ENCODE data around the gene ADAMTS5.

Gene ADAMTS5

GRCh38 chr21:26948194-26948593 lies 18.7 kb downstream of the ADAMTS5 start:
- DNase-seq (ENCODE audit: low read depth), result no peak

DNA sequence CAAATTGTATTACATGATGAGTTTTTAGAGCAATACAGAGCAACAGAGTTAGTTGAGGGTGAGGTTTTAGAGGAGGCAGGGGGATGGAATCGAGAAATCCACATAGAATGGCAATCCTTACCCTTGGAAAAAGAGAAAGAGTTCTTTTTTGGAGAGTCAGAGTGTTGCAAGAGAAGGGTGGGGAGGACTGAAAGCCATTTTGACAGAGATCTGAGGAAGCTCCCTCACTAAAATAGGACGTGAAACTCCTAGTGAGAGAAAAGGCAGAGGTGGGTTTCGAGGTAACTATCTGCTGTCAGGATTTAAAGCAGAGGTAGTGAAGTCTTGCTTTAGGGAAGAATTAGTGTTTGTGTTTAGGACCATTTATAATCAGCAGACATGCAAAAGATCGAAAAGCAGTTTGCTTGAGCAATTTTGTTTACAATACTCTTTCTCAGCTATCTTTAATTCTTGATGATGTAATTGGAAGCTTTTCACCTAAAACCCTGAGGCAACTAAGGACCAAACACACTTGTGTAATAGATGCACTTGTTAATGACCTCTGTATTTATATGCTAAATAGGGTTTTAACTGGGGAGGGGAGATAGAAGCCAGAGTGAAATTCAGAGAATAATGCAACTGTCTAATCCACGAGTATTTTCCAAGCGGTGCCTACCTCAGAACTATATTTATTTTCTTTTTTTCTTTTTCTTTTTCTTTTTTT lies 20.0 kb downstream of the ADAMTS5 start:
- no peak for DNase-seq (ENCODE audit: low read depth)

DNA sequence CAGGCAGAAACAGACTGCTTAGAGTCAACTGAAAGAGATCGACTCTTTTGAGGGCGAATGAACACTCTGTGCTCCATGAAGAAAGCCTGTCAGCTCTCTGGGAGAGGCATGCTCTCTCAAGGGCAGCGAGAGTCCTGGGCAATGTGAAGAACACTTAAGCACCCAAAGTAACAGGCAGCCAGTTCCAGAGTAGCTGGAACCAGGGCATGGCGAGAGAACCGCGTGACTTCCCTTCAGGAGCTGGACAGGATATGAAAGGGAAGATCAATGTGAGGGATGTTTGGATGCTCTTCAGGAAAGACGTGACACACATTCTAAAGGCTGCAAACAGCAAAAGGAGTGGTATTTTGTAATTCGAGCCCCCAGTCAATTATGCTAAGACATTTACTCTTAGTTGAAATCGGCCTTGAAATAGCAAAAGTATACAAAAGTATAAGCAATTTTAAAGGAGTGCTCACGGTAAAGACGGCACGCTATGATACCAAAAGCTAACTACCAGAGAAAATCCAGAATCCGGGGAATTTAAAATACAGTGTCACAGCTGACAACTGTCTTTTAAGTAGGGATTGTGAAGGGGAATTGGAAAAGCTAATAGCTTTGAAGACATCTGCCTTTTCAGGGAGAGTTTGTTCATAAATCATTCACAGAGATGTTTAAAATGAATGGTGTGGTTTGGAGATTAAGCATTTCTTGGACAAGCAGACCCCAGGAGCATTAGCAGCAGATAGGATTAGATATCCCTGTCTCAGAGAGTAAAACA lies 20.8 kb downstream of the ADAMTS5 start:
- DNase-seq (ENCODE audit: low read depth), result no peak

DNA sequence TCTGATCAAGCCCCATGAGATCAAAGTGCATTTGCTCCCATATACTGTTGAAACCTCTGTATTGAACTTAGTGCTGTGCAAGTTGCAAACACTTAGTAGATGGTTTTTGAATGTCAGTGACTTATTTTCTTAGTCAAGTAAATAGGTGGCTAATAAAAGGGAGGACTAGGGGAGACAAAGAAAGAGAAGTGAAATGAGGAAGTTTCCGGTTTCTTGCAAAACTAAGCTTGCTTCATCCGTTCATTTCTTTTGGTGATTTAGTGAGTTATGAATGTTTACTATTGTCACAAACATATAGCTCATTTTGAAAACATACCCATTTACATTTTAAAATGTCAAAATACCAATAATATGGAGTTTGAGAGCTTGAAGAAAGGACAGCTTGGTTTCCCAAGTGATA lies 23.0 kb downstream of the ADAMTS5 start:
- DNase-seq (ENCODE audit: low read depth), result no peak

DNA sequence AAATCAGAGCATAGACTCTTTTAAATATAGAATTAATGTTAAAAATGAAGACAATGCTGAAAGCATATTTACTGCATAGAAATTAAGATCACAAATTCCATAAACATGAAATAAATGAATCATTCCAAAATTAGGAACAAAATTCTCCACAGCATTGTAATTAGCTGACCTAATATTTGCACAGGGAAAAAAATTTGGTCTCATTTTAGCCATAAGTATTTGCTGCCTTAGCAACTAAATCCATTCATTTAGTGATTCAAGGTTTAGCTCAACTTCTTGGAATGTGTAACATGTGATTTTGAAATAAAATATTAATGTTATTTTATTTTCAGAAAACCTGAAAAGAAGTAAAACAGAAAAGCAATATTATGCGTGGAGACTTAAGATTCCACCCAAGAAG lies 25.5 kb downstream of the ADAMTS5 start:
- no peak for DNase-seq (ENCODE audit: low read depth)

DNA sequence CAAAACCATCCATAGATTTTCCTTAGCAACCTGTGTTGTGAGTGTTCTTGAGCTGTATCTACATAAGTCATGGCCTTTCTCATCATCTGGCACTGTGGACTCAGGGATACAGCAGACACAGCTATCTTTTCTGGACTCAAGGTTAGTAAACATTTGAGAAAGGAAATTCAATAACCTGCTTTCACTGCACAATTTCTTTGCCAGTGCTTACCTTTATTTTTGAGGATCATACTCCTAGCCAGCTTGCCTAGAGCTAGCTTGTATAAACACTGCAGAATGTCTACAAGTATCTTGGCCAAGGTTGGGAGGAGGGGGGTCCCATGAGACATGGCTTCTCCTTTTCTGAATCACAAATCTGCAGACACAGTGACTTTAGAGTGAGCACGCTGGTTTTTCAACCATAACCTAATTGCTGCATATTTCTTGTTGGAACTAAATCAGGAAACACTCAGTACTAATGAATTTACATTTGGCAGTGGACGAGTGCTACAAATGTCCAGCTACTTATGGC lies 27.2 kb downstream of the ADAMTS5 start:
- no peak for DNase-seq (ENCODE audit: low read depth)

DNA sequence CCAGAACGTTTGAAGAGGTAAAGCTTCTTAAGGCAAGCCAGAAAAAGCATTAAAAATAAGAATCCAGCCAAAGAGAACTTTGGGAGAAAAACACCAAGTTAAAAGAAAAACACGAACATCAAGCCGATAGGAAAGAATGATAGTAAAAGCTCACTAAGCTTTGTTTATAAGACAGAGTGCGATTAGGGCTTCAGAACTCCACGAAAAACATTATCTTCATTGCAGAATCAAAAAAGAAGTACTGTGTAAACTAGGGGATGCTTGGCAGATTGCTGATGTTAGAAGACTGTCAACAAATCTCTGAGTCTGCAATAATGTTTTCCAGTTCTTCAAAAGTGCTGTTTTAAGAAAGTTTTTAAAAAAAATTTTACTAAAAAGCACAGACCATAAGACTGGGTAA lies 30.2 kb downstream of the ADAMTS5 start:
- no peak for DNase-seq (ENCODE audit: low read depth)

GRCh38 chr21:26935977-26936376 lies 30.9 kb downstream of the ADAMTS5 start:
- DNase-seq (ENCODE audit: low read depth), result no peak

- DNase-seq (ENCODE audit: low read depth), result no peak
Measured at GRCh38 chr21:26934383-26934782, 32.5 kb downstream of the ADAMTS5 start.

DNA sequence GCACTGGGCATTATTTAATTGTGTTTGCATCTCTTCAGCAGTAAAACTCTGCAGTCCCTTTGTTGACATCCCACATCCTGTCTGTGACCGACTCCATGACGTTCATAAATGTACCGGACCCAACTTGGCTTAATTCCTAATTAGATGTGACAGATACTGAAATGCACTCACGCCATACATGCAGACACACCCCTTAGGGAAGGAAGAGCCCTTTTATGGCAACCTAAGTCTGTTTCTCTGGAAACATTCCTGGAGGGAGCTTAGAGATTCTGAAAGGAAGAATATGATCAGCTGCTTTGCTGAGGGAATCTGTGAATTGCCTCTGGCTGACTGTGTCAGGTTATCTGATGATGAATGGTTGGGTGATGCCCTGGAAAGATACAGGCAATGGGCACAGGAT lies 33.4 kb downstream of the ADAMTS5 start:
- no peak for DNase-seq (ENCODE audit: low read depth)

GRCh38 chr21:26925636-26926035 lies 41.3 kb downstream of the ADAMTS5 start:
- DNase-seq (ENCODE audit: low read depth), result no peak

DNA sequence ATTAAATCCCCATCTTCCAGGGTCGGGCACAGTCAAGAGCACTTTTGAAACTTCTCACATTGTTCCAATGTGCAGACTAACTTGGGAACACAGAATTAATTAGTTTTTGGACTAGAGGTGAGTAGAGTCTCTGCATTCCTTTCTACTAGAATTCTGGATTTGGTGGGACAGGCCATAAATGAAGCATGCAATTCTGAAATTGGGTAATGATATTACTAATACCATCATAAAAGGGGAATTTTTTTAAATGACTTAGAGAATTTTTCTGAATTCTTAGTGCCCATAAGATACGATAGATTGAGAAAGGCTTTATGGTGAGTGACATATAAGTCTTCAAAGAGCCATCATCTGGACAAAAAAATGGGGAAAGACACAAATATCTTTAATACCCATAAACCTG lies 41.8 kb downstream of the ADAMTS5 start:
- no peak for DNase-seq (ENCODE audit: low read depth)

- no peak for DNase-seq (ENCODE audit: low read depth)
Measured at GRCh38 chr21:26923986-26924385, 42.9 kb downstream of the ADAMTS5 start.

DNA sequence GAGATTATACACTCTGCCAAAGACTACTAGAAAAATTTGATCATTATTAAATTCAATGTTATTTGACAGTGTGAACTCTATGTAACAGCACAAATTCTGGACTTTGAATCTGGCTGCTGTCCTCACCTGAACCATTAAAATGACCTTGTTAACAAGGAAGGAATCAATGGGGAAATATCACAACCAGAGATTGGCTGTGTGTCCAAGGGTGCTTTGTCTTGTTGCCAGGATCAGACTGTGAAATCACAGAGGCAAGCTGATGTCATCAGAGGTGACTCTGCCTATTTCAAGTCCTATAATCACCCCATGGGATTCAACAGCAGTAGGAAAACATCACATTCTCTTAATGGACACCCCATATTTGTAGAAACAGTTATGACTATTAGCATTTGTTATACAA lies 46.8 kb downstream of the ADAMTS5 start:
- DNase-seq (ENCODE audit: low read depth), result no peak

DNA sequence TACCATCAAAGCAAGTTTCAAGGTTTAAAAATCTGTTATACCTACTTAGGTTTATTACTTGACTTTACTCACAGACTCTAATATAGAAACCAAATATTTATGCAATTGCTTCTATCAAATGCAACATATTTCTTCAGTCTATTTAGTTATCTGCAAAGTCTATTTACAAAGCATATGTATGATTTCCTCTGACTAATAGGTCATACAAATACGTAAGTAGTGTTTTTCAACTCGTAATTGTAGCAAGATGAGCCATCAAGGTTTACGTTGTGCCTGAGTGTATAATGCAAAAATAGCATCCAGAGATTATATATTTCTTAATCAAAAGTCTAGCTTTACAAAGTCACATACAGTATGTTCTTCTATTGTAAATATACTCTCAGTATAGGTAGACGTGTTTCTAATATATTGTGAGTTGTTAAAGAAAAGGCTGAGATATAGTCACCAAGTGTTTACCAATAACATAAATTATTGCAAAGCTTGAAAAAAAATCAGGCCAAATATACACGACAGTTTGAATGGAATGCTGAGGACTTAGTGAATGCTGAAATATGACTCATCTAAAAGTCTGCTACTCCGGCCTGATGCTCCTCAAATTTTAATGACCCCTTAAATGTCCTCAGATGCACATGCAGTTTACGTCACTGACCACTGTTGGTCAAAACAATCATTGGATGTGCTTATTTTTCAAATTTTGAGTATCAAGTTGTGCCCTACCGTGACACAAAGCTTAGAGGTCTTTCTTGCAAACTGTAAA lies 48.4 kb downstream of the ADAMTS5 start:
- no peak for DNase-seq (ENCODE audit: low read depth)

DNA sequence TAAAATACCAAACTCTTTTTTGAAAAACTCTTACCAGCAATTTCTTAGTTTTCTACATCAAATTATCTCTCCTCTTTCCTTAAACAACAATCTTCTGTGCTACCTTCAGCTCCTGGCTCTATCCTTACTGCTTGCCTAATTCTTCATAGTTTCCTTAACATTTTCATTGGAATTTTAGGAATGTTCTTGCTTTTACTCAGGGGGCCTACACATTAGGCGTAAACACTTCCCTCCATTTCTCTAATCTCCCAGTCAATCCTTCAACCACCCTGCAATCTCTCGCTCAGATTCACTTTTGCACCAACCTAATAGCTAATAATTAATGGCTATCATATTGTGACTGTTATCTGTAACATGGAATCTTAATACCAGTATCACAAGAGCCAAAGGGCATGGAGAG lies 50.1 kb downstream of the ADAMTS5 start:
- DNase-seq (ENCODE audit: low read depth), result no peak

DNA sequence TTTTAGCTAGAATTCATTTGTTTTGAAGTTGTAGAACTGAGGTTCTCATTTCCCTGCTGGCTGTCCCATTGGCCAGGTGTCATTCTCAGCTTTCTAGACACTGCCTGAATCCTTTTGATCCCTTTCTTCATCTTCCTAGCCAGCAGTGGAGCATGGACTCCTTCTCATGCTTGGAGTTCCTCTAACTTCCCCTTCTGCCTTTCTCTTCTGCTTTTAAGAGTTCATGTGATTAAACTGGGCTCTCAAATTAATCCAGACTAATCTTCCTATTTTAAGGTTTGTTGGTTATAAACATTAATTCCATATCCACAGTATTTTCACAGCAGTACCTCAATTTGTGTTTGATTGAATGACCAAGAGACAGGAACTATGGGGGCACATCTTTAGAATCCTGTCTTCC lies 52.3 kb downstream of the ADAMTS5 start:
- no peak for DNase-seq (ENCODE audit: low read depth)

DNA sequence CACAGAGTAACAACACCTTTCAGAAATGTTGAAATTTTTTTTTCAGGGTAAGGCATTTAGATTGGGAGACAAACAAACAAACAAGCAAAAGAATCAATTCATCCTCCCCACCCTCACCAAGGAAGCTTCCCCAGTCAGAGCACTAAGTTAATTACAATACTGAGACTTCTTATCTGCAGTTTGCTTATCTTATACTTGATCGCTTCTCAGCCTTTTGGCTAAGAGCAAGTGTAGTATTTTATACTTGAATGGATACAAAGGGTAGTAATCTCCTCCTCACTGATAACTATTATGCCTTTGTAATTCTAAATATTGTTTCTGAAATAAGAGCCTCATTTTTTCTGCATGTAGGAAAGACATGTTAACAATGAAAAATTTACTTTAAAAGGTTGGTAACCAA lies 54.4 kb downstream of the ADAMTS5 start:
- DNase-seq (ENCODE audit: low read depth), result no peak

DNA sequence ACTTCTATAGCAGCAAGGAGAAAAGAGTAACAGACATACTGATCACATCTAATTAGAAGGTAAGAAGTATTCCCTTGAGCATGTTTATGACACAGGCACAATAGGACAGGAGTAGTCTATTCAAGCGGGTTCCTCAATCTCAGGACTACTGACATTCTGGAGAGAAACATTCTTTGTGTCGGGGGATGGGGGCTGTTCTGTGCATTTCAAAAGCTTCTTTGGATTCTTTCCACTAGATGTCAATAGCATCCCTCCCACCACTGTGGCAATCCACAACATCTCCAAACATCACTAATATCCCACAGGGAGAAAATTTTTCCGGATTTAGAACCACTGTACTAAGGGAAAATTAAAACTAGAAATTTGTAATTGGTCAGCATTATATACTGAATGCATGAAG lies 56.9 kb downstream of the ADAMTS5 start:
- no peak for DNase-seq (ENCODE audit: low read depth)

GRCh38 chr21:26900980-26901379 lies 65.9 kb downstream of the ADAMTS5 start:
- DNase-seq (ENCODE audit: low read depth), result no peak

DNA sequence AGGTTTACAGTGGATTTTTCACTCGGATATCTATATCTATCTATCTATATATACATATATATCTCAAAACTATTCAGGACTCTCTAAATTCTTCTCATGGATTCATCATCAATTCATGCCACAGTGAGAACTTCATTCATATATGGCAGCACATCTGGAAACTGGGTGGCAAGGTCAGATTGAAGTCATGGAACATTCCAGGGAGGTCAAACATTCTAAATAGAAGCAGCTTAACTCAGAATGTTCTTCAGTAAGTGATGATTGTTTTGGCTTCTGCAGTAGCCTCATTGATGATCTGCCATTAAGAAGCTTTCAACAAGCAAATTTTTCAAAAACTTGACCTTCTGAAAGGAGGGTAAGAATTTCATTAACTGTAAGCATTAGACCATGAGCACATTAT lies 74.7 kb downstream of the ADAMTS5 start:
- no peak for DNase-seq (ENCODE audit: low read depth)

DNA sequence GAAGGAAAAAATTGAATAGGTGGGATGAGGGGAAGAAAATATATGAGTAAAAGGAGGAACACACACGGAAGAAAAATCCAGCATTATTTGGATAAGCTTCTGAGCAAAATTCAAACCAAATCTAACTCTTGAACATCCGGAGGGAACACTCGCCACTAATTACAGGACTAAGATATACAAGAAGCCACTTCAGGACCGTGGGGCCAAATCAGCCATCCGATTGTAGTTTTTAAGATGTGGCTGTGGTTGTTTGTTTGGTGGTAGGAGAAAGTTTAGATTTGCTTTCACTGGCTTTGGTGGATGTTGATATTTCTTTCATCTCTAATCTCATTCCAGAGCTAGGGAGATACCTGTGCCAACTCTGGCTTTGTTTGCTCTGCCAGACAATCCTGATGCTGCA lies 78.0 kb downstream of the ADAMTS5 start:
- DNase-seq (ENCODE audit: low read depth), result no peak

GRCh38 chr21:26888256-26888655 lies 78.6 kb downstream of the ADAMTS5 start:
- DNase-seq (ENCODE audit: low read depth), result no peak
